NCI-H2196 (cell line): ENCODE results near the gene ZCCHC4.

Experiments
- DNase-seq: peaks from one replicate; lab custom pipeline; 2025; ENCODE audit not compliant: unreplicated experiment; lab: John Stamatoyannopoulos, UW

The ZCCHC4 gene

DNA sequence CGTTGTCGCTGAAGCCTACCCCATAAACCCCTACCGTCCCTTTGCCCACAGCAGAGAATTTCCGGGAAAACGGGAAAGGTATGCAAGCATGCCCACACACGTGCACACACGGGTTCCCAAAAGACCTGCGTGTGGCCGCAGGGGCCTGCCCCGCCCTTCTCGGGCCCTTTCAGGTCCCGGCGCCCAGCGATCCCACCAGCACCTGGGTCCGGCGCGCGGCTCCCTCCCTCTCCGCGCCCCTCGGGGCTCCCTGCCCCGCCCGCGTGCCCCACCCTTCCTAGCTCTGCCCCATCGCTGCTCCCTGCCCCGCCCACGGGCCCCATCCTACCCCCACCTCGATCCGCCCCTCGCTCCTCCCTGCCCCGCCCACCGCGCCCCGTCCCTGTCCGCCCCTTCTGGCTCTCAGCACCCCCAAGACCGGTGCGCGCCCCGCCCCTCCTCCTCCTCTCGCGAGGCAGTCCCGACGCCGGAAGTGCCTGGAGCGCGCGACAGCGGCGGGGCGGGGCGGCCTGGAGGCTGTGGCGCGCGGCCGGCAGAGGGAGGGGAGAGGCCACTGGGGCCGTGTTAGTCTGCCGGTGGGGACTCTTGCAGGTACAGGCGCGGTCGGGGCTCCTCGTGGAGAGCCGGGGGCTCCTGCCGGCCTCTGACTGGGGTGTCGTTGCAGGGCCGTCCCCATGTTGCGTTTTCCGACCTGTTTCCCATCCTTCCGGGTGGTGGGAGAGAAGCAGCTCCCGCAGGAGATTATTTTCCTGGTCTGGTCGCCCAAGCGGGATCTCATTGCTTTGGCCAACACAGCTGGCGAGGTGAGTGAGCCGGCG, 64.4 kb downstream of the ZCCHC4 start, which contains the start of gene ANAPC4:
ANAPC4 (plus strand) TSS at position 510 of the 818 bp plus-strand sequence; CDS start at position 675, 165 bp downstream.
- DNase-seq = peak; percentile 91

DNA sequence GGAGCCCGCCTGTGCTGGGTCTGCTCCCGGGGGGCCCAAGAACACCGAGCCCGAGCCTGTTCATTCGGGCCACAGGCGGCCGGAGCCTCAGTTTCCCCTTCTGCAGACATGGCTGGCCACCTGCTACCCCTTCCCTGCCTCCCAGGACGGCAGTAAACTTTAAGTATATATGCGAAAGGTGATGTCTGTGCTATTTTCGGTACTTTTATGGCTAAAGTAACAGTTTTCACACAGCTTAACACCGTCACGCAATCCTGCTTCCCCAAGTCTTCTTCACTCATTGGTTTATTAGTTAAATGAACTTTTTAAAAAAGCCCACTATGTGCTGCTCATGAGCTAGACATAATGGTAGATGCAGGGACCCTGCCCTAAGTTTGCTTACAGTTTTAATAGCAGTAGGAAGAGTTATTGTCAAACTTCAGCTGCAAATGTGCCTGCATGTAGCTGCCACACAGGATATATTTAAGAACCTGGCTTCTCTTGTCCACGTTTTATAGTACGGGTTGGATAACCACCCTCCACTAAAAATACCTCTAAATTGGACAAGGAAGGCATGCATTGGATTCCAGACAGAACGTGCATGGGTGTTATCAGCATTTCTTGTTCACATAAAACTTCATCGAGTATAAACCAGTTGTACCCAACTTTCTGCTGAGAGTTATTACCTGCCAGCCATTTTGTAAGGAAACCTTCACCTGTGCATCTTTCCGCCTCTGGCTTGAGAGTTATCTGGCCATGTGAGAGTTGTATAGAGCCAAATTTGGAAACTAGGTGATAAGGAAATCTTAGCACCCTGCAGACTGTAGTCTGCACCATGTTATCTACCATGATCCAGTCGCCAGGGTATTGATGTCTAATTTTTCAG, 65.2 kb downstream of the ZCCHC4 start:
- no peak for DNase-seq

DNA sequence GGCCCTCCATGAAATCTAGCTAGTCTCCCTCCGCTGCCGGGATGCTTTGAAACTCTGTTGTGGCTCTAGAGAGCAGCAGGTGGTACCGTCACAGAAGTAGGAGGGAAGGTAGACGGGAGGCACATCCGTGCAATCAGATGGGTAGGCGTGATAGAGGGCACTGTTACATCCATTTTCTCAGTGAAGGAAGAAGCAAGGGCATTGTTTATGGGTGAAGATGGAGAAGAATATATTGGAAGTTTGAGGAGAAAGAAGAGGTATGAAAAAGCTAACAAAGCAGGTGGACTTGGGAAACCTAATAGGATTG, 65.8 kb downstream of the ZCCHC4 start:
- DNase-seq = no peak

DNA sequence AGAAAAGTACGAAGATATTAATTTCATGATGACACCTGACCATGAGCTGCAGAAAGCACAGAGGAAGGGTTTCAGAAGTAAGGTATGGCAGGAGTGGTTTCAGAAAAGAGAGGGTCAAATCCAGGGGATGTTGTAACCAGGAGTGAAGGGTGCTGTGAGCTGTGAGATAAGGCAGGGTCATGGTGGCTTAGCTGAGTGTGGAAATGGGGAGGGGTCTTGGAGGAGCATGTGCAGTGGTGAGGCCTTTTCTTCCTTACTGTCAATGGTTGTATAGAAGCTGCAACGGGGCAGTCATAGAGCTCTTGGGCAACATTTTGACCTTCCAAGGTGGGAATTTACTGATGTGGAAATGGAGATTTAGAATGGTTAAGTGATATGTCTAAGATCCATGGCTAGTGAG, 67.0 kb downstream of the ZCCHC4 start:
- DNase-seq = no peak

DNA sequence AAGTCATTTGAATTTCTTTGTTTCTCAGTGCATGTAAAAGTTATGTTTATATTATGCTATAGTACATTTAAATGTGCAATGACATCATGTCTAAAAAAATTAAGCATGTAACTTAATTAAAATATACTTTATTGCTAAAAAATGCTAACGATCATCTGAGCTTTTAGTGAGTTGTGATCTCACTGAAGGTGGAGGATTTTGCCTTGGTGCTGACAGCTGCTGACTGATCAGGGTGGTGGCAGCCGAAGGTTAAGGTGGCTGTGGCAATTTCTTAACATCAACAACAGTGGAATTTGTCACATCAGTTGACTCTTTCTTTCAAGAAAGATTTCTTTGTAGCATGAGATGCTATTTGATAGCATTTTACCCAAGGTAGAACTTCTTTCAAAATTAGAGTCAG, 71.1 kb downstream of the ZCCHC4 start:
- DNase-seq = no peak

DNA sequence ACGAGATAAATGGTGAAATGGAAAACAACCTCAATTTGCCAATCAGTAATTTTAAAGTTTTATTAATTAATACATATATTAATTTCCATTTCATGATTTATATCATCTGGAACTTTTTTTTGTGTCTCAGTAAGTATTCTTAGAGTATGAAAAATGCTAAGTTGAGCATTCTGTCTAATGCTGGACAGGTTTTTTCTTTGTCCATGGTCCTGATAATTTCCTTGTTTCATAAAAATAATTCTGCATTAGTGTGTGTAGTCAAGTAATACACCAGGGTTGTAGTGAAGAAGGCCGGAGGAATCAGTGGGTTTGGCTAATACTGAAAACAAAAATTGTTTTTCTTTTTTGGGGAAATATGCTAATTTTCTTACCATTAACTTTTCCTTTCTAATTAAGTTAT, 74.4 kb downstream of the ZCCHC4 start:
- no peak for DNase-seq

DNA sequence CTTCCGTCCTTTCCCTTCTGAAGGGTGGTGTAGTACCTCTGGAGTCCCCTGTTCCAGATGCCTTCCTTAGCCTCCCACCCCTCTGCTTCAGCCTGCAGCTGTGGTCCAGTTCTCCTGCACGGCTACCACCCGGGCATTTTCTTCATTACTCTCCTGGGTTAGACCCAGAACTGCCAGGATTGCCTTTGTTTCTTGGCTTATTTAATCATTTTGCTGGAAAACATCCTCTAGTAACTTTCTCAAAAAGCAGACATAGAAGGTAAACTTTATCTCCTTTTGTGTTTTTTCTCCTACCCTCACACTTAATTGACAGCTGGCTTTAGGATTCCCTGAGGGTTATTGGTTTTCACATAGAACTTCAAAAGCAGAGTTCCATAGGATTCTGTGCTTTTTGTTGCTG, 84.7 kb downstream of the ZCCHC4 start:
- DNase-seq = no peak

DNA sequence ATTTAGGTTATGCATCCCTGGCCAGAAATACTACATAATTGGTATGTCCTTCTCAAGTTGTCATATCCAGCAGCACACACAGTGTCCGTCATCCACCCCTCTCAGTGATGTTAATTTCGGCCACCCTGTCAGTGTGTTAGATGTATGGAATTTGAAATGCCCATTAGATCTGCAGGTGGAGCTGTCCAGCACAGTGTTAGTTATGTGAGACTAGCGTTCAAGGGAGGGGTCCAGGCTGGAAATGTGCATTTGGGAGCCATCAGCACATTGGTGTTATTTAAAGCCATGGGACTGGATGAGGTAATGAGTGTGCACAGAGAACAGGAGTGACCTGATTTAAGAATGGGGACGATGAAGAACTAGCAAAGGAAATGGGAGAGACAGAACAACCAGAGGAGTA, 86.9 kb downstream of the ZCCHC4 start:
- no peak for DNase-seq

DNA sequence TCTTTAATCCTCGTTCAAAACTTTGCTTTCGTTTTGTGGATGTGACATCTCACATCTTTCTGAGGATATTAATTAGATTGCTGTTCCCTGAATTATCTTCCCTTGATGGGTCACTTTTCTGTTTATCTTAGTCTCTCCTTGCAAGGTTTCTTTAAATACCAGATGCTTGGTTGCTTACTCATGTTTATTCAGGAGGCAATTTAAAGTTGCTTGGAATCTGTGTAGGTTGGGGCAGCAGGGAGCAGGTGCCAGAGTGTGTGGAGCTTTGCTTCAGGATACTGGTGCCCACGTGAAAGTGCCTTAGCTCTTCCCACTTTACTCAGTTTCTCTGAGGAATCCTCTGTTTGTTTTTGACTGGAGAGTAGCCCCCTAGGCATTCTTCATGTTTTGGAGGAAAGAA, 88.5 kb downstream of the ZCCHC4 start:
- no peak for DNase-seq

DNA sequence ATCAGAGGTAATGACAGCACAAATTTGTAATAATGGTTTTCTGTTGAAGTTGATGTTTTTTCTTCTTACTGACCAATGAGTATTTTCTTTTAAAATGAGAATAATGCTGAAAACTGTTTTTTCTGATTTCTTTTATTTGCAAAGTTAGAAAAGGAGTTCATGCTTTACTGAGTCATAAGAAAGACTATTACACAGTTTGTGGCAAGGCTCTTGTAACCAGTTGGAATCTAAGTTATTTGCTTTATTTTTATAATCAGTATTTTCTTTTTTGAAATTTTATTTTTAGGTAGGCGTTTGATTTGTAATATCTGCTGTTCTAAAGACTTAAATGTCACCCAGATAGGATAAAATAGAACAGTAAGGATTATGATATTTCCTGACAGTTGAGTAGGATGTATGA, 89.9 kb downstream of the ZCCHC4 start:
- no peak for DNase-seq

DNA sequence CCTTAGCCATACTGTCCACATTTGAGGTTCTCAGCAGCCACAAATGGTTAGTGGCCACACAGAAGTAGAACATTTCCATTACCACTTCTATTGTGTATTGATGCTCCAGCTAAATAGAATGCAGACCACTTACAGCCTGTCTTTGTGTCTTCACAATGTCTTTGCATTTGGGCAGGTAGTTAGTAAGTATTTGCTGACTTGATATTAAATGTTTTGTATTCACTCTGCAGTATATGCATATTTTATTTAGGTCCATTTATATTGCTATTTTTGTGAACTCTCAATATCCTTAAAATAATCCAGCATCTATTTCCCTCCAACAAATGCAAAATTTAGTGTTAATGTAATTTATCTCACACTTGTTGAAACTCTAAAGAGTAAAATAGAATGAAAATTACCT, 91.1 kb downstream of the ZCCHC4 start:
- no peak for DNase-seq

DNA sequence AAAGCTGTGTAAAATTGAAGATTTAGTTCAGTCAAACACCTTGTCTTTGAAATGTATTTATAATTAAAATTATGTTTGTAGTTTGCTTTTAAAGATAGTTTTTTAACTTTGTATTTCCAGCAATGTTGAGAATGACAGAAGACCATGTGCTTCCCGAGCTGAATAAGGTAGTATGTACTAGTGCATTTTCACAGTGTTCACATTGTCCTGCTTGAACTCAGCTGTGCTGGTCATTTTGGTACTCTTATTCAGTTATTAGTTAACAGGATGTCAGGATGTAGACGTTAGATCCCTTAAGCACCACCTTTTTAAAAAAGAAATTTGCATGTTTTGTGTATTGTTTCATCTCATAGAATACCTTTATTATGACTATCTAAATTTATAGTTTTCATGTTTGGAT, 92.9 kb downstream of the ZCCHC4 start:
- no peak for DNase-seq

DNA sequence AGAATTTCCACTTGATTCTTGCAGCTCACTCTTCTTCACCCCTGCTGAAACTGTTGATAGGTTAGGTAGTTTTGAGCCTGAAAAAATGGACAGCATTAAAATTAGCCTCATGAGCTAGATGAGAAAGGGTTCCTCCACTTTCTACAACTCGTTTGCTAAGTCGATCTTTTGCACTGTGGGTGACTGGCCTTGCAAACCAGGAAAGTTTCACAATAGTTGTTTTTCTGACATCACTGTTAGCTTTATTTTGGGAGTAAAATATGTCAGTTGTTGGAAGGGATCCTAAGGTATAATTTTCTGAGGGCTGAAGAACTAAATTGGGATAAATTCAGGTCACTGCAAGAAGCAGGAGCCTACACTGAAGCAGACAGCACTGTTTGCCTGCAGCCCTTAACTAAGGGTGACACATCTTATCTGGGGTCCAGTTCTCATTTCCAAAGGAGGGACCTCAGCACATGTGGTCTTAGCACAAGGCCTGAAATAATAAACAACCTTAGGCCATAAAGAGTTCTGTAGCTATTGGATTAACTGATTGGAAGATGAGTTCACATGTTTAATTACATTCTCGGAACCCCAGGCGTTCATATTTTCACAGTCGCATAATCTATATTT, 93.6 kb downstream of the ZCCHC4 start:
- DNase-seq = no peak

DNA sequence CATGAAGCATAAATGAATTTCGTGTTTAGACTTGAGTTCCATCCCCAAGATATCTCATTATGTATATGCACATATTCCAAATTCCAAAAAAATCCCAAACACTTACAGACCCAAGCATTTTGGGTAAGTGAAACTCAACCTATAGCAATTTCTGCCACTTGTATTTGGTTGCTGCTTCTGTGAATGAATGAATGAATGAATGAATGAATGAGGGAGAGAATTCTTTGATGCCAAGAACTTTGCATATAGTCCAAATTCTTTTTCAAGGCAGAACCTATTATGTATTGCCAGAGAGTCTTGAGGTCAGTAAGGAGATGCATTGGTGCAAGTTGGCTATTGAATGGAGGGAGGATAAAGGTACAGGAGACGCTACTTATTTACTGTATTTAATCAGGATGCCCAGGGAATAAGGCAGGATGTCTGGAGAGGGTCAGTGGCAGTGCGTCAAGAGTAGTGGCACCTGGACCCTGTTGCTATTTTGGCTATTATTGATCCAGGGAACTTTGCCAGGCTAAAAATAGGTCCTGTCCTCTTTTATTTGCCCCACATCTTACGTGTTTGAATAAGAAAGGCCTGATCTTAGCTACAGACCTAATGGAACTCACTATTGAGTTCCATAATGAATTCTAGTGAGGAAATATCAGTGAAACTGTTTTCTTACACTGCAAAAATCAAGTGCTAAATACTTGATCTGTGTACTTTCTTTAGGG, 98.4 kb downstream of the ZCCHC4 start:
- DNase-seq = no peak

DNA sequence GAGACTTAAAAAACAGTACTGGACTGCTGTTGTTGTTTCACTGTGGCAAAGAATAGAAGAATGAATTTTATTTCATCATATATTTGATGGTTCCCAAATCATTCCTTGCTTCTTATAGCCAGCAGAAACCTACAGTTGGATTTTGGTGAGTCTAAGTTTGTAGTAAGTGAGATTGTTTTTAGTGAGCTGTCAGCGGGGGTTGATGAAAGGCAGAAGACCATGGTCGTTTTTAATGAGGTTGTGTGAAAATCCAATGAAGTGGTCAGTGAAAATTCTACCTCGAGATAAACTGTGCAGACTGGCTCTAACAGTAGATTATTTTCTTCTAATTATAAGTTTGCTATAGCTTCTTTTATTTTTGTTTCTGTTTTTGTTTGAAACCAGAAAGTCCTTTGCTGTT, 100.7 kb downstream of the ZCCHC4 start:
- no peak for DNase-seq

DNA sequence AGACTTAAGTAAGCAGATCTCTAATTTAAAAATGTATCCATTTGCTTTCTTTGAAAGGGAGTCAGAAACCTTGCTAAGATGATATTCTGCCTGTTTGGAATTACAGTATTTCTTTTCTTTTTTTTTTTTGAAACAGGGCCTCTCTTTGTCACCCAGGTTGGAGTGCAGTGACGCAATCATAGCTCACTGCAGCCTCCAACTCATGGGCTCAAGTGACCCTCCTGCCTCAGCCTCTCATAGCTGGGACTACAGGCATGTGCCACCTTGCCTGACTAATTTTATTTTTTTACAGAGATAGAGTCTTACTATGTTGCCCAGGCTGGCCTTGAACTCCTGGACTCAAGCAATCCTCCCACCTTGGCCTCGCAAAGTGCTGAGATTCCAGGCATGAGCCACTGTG, 104.4 kb downstream of the ZCCHC4 start:
- DNase-seq = no peak
